Glutamatergic neuron (in vitro differentiated cells): Measurements from ENCODE around the gene HOXB4. TPM values are rescaled to one million over a fixed set of nuclear protein-coding genes. Genes with fewer than 3 reads are reported as not detected.

Source experiments
- DNase-seq: peaks from one replicate; pipeline ENCODE4 v3.0.0; 2022
- H3K27ac Mint-ChIP-seq: one replicate; pipeline ENCODE4 v1.8.0; 2020; ENCODE audit warnings: mild to moderate bottlenecking, mixed read lengths, inconsistent platforms; ENCODE audit not compliant: unreplicated experiment
- H3K27me3 Mint-ChIP-seq: one replicate; pipeline ENCODE4 v1.8.0; 2020; ENCODE audit warnings: mild to moderate bottlenecking, moderate library complexity, mixed read lengths, inconsistent platforms; ENCODE audit not compliant: unreplicated experiment
- H3K36me3 Mint-ChIP-seq: one replicate; pipeline ENCODE4 v1.8.0; 2020; ENCODE audit warnings: mild to moderate bottlenecking, mixed read lengths, inconsistent platforms; ENCODE audit not compliant: unreplicated experiment
- H3K4me1 Mint-ChIP-seq: one replicate; pipeline ENCODE4 v1.8.0; 2020; ENCODE audit warnings: mild to moderate bottlenecking, low read depth, mixed read lengths, inconsistent platforms; ENCODE audit not compliant: unreplicated experiment
- H3K4me3 Mint-ChIP-seq: one replicate; pipeline ENCODE4 v1.8.0; 2020; ENCODE audit warnings: mild to moderate bottlenecking, mixed read lengths, inconsistent platforms; ENCODE audit not compliant: unreplicated experiment
- H3K9me3 Mint-ChIP-seq: one replicate; pipeline ENCODE4 v1.8.0; 2020; ENCODE audit warnings: mild to moderate bottlenecking, moderate library complexity, mixed read lengths, inconsistent platforms; ENCODE audit not compliant: unreplicated experiment
- CTCF ChIP-seq: fragments of 200-600 bp; sonication (generic); IDR thresholded peaks from one replicate; pipeline ENCODE4 v1.5.0; 2021; ENCODE audit not compliant: partially characterized antibody, unreplicated experiment
- total RNA-seq: library from RNA; stranded (reverse); fragmentation: NEBNext Ultra II Directional; extraction: Animal tissue kit (Norgen Biotek cat#: 25700); gene quantifications from one replicate; pipeline ENCODE4 v1.2.1, GENCODE V29; 2021; ENCODE audit not compliant: unreplicated experiment

Gene HOXB4
- total RNA-seq, 1 donor from 2014 or later: not detected

- H3K4me3 Mint-ChIP-seq: no peak overlapping the region
- peaks cover 33% of the 10 kb centered on the region for H3K27me3 Mint-ChIP-seq
- no peaks in the 10 kb centered on the region for H3K36me3 Mint-ChIP-seq
- no peak overlapping the region for H3K27ac Mint-ChIP-seq
- H3K9me3 Mint-ChIP-seq: peaks cover 7% of the 10 kb centered on the region
- DNase-seq: no peak
- TF ChIP-seq CTCF: no peak
- peaks cover 3% of the 10 kb centered on the region for H3K4me1 Mint-ChIP-seq
These were observed 11.4 kb downstream of the HOXB4 start for GRCh38 chr17:48566717-48567116.

DNA sequence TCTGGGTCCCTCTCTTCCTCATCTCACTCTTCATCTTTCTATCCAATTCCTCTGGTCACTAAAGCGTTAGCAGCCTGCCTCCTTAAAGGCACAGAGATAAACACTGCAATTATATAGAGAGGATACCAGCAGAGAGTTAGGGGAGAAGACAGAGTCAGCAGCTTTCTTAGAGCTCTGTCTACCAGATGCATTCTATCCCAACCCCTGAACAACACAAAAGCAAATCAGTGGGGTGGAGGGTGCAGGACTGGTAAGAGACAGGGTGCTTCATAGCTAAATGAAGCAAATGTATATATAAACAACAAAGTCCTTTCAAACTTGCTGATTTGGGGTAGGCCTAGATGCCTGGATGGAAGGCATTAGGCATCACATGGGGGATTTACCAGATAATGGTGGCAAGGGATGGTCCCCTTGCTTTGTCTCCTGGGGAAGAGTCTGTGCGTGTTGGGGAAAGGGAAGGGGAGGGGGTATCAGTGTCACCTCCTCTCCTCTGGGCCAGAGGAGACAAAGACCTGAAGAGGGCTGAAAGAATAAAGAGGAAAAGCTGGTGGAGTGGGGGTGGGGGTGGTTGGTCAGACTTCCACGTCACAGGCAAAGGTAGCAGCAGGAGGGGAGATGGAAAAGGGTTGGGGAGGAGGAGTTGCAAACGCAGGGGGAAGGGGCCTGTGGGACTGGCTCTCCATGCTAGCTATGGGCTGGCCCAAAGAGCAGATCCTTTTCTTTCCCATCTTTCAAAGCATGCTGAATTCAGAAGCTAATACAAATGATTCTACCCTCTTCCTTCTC, 12.0 kb downstream of the HOXB4 start:
- peaks cover 33% of the 10 kb centered on the region for H3K27me3 Mint-ChIP-seq
- H3K4me3 Mint-ChIP-seq: no peak overlapping the region
- no peaks in the 10 kb centered on the region for H3K36me3 Mint-ChIP-seq
- no peak overlapping the region for H3K27ac Mint-ChIP-seq
- no peak for DNase-seq
- peaks cover 7% of the 10 kb centered on the region for H3K9me3 Mint-ChIP-seq
- peaks cover 3% of the 10 kb centered on the region for H3K4me1 Mint-ChIP-seq
- no peak for TF ChIP-seq CTCF

GRCh38 chr17:48565022-48565554, 13.1 kb downstream of the HOXB4 start:
- TF ChIP-seq CTCF: no peak
- Mint-ChIP-seq H3K4me1 (peaks cover 3% of the 10 kb centered on the region), H3K27ac (no peak overlapping the region), H3K36me3 (no peaks in the 10 kb centered on the region), H3K4me3 (no peak overlapping the region), H3K27me3 (peaks cover 36% of the 10 kb centered on the region), H3K9me3 (peaks cover 7% of the 10 kb centered on the region)
- no peak for DNase-seq

DNA sequence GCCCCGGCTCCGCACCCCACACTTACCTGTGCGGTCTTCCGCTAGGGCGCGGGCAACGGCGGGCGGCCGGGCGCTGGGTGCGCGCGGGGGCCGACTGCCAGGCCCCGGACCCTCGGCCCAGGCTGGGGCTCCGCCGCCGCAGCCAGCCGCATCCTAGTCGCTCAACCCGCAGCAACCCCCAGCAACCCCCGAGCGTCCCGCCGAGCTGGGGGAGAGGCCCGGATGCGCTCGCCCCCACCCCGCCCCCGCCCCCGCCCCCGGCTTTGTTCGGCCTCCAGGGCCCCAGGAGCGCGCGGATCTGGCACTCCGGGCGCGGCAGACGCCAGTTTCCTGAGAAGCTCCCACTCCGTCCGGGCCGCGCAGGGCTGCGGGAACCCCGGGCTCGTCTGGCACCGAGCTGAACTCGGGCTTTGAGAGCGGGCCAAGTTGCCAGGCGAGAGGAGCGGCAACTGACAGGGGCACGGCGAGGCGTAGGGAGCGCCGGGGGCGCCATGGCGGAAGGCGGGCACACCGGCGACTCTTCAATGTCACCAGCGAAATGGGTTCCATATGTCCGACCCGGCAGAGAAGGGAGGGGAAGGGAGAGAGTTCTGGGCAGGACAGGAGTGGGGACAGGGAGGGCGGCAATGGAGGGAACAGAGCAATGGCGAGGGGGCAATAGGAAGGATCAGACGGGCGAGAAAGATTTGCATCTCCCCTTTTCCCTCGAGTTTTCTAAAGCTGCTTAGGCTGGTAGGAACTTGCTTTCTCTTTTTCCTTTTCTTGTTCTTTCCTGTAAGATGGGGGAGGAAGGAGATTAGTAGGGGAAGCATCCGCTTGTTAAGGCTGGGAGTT, 13.7 kb downstream of the HOXB4 start:
- no peak overlapping the region for H3K27ac Mint-ChIP-seq

More for the DNA sequence above, 13.7 kb downstream of the HOXB4 start:
- TF ChIP-seq CTCF: no peak
- no peaks in the 10 kb centered on the region for H3K36me3 Mint-ChIP-seq
- peaks cover 8% of the 10 kb centered on the region for H3K9me3 Mint-ChIP-seq
- peaks cover 37% of the 10 kb centered on the region for H3K27me3 Mint-ChIP-seq
- DNase-seq: no peak
- H3K4me3 Mint-ChIP-seq: no peak overlapping the region
- H3K4me1 Mint-ChIP-seq: peaks cover 3% of the 10 kb centered on the region
